Urothelium cell line (cell line): Measurements from ENCODE around the gene CNPY3.
"Not testable (repeated sequence)": the region's sequence is repeated elsewhere in the genome, so short reads cannot be mapped to it uniquely, and the experiment has no call there.

ENCODE experiments used
- DNase-seq: peaks from one replicate; pipeline ENCODE4 v3.0.0; 2011; ENCODE audit warnings: low spot score, mixed read lengths
- FAIRE-seq: peaks from 2 replicates; lab custom pipeline; 2011; peaks lifted over from hg19 to GRCh38; lab: Jason Lieb, UNC

The CNPY3 gene

DNA sequence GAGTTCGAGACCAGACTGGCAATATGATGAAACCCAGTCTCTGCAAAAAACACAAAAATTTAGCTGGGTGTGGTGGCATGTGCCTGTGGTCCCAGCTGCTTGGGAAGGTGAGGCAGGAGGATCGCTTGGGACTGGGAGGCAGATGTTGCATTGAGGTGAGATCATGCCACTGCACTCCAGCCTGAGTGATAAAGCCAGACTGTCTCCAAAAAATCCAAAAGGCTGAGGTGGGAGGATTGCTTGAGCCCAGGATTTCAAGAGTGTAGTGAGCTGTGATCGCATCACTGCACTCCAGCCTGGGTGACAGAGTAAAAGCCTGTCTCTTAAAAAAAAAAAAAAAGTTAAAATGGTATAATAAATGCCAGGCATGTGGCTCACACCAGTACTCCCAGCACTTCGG, 14.7 kb upstream of the CNPY3 start:
- DNase-seq (no peak), FAIRE-seq (no peak)

- FAIRE-seq (no peak), DNase-seq (no peak)
These were observed 13.5 kb upstream of the CNPY3 start, which contains the start of gene PTCRA for GRCh38 chr6:42915732-42916131. TSS of gene PTCRA (plus strand) at chr6:42916053. CDS start at chr6:42916070, 17 bp downstream.

DNA sequence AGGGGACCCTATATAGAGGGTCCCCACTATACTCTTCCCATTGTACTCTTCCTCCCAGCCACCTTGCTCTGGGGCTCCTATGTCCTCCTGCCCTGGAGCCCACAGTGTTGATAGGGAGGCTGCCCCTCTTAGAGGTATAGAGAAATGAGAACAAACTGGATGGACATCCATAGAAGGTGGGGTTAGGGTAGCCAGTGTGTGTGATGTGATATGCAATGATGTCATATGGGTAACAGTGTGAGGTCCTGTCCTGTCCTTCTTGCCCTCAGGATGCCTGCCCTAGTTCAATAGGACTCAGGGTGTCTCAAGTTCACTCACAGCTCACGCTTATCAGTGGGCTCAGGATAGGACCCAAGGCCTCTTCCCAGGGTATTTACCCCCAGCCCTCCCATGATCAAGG, 13.0 kb upstream of the CNPY3 start:
- no peak for FAIRE-seq
- no peak for DNase-seq

- FAIRE-seq (no peak), DNase-seq (no peak)
These were observed 7.5 kb upstream of the CNPY3 start for GRCh38 chr6:42921801-42922200.

DNA sequence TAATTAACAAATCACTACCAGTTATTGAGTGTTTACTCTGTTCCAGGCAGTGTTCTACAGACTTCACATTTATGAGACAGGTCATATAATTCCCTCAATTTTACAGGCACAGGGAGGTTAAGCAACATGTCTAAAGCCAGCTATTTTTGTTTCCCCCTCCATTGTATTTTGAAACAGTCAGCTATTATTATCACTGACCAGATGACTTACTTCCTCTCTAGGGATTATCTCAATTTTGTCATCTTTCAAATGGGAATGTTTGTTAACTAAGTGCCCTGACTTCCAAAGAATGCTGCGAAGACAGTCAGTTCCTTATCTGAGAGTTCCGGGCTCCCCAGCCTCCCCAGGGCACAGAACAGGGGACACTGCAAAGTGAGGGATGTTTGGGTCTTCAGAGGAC, 5.6 kb upstream of the CNPY3 start:
- no peak for DNase-seq
- FAIRE-seq, result no peak

GRCh38 chr6:42925248-42925857, 3.9 kb upstream of the CNPY3 start:
- FAIRE-seq (no peak), DNase-seq (no peak)

GRCh38 chr6:42929821-42930360, 611 bp downstream of the CNPY3 start:
- FAIRE-seq (no peak), DNase-seq (peak; percentile 45)

DNA sequence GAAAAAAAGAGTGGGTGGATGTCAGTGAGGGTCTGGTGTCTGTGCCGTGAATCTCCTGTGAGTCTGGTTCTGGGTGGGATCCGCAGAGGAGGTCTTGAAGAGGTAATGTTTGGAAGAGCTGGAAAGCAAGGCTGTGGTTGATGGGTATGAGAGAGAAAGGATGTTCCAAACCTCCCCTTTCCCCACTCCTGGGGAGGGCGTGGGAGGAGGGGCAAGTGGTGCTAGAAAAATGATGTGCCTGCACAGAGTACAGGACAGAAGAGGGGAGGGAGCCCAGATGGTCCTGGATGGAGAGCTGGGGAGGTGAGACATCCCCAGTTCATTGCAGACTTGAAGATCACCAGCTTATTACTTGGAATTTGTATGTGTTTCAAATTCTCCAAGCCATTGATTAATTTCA, 3.1 kb downstream of the CNPY3 start:
- FAIRE-seq (no peak), DNase-seq (no peak)

DNA sequence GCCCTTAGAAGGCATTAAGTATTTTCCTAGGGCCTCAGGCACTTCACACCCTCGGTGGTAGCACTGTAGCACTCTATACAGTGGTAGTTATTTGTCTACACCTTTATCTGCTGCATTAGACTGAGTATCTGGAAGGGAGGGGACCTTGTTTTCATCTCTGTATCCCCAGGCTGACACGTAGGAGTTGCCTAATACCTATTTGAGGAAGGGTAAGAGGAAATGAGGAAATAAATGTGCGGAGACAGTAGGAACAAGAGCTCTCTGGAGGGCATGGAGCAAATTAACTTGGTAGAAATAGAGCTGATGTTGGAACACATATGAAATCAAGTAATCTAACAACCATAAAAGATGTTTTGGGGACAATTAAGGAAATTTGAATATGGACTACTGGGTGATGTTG, 3.9 kb downstream of the CNPY3 start:
- FAIRE-seq (no peak), DNase-seq (no peak)

GRCh38 chr6:42935322-42935721, 6.0 kb downstream of the CNPY3 start:
- FAIRE-seq (no peak), DNase-seq (no peak)

DNA sequence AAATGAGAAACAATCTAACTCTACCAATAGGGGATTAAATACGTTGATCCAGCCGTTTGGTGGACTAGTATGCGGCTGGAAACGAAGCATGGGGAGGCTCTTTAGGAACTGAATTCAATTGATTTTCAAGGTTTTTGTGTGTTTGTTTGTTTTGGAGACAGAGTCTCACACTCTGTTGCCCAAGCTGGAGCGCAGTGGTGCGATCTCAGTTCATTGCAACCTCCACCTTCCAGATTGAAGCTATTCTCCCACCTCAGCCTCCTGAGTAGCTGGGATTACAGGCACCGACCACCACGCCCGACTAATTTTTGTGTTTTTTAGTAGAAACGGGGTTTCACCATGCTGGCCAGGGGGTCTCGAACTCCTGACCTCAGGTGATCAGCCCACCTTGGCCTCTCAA, 7.1 kb downstream of the CNPY3 start:
- FAIRE-seq, result no peak
- DNase-seq, result no peak

DNA sequence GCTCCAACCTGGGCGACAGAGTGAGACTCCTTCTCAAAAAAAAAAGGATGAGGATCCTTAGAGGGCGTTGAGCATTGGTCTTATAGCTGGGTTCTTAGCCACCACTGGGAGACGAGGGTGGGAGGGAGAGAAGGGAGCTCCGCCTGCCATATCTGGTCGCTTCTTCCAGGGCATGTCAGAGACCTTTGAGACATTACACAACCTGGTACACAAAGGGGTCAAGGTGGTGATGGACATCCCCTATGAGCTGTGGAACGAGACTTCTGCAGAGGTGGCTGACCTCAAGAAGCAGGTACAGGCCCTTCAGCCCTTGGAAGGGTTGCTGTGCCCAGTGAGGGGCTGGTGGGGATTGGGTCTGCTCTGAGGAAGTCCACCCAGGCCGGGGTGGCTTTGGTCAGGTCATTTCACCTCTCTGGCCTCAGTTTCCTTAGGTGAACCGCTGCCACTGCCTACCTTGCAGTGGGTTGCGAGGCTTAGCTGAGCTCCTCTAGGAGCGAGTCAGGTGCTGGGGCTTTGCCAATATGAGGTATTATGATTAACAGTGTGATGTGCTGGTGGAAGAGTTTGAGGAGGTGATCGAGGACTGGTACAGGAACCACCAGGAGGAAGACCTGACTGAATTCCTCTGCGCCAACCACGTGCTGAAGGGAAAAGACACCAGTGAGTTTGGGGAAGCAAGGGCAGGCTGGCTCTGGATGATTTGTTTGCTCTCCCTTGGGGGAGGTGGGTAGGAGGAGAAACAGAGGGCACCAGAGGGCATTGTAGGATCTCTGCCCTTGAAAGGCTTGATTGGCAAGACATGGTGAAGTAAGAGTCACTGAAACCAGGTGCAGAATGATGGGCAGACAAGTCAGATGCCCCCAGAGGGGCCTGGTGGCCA, 8.5 kb downstream of the CNPY3 start:
- no peak for FAIRE-seq
- no peak for DNase-seq

DNA sequence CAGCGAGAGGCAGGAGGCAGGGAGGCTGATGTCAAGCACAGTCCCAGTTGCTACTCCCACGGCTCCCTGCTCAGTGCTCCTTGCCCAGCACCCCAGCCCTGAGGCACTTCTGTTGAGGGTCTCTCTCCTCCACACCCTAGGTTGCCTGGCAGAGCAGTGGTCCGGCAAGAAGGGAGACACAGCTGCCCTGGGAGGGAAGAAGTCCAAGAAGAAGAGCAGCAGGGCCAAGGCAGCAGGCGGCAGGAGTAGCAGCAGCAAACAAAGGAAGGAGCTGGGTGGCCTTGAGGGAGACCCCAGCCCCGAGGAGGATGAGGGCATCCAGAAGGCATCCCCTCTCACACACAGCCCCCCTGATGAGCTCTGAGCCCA, 9.1 kb downstream of the CNPY3 start:
- FAIRE-seq (no peak), DNase-seq (no peak)

DNA sequence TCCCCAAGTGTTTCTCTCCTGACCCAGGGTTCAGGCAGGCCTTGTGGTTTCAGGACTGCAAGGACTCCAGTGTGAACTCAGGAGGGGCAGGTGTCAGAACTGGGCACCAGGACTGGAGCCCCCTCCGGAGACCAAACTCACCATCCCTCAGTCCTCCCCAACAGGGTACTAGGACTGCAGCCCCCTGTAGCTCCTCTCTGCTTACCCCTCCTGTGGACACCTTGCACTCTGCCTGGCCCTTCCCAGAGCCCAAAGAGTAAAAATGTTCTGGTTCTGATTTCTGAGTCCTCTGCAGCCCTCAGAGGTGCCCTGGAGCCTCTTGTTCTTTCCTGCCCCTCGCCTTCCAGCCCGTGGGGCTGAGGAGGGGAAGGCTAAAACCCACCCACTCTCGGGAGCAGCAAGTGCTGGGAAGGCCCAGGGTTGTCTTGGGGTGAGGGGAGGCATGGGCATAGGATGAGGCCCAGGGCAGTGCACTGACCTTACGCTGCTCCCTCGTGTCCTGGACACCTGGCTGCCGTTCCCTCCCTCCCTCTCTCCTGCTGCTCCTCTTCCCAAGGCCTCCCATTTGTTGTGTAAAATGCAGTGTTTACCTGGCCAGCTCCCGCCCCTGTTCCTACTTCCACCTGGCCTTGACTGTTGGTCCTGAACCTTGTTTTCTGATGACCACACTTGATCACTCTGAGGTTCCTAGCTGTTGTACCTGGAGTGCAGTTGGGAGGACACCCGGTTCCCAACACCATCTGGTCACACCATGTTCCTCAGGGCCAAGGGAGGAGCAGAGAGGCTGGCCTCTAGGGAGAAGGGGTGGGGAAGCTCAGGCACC, 9.9 kb downstream of the CNPY3 start:
- DNase-seq, result no peak
- no peak for FAIRE-seq

GRCh38 chr6:42939810-42940167, 10.5 kb downstream of the CNPY3 start:
- DNase-seq (no peak), FAIRE-seq (no peak)

- no peak for FAIRE-seq
- DNase-seq, result no peak
These were observed 11.3 kb downstream of the CNPY3 start for GRCh38 chr6:42940493-42941045.

GRCh38 chr6:42941356-42941755, 12.1 kb downstream of the CNPY3 start:
- DNase-seq, FAIRE-seq: not testable (repeated sequence)

- no peak for DNase-seq
- FAIRE-seq, result no peak
These were observed 13.2 kb downstream of the CNPY3 start for GRCh38 chr6:42942444-42942843.

DNA sequence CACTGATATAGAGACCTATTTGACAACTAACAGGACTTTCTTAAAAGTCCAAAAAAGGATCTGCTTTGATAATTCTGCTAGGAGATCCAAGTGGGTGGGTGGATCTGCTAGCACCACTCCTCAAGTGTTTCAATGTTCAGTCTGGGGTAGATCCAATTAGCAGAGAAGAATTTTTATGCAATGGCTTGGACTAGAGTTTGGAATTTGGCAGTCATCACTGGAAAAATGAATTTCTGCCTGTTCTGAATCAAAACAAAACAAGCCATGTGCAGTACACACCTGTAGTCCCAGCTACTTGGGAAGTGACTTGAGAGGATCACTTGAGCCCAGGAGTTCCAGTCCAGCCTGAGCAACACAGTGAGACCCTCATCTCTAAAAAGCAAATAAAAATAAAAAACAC, 18.7 kb downstream of the CNPY3 start:
- DNase-seq (no peak), FAIRE-seq (no peak)

DNA sequence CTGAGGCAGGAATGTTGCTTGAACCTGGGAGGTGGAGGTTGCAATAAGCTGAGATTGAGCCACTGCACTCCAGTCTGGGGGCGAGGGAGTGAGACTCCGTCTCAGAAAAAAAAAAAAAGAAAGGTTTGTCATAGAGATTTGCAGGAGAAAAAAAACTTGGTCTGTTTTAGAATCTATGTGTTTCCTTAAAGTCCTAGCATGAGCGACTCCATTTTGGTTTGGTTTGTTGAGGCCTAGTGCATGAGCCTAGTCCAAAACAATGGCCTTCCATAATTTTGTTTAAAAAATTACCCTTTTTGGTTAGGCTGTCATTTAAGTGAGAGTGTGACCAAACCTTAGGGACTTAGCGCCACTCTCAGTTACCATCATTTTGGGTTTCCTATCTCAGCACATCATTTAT, 23.1 kb downstream of the CNPY3 start:
- no peak for FAIRE-seq
- no peak for DNase-seq

GRCh38 chr6:42954405-42954804, 25.1 kb downstream of the CNPY3 start:
- FAIRE-seq, DNase-seq: not testable (repeated sequence)
